Muscle layer of colon (tissue), 2 donors: Measurements from ENCODE around the gene MLXIPL.
"Not testable (repeated sequence)": the region's sequence is repeated elsewhere in the genome, so short reads cannot be mapped to it uniquely, and the experiment has no call there.

Source experiments
- H3K27ac ChIP-seq: one replicate; pipeline ENCODE4 v1.7.0; 2013; ENCODE audit warnings: low read depth, mild to moderate bottlenecking, low read length, moderate library complexity
- H3K27me3 ChIP-seq, 2 donors: one replicate each; pipeline ENCODE4 v1.7.0; 2013; ENCODE audit warnings: low read length in 2 of 2, mild to moderate bottlenecking in 2 of 2; ENCODE audit not compliant: insufficient read depth in 2 of 2, control insufficient read depth in 1 of 2
- H3K36me3 ChIP-seq: one replicate; pipeline ENCODE4 v1.7.0; 2013; ENCODE audit warnings: mild to moderate bottlenecking, low read length; ENCODE audit not compliant: insufficient read depth
- H3K4me1 ChIP-seq: one replicate; pipeline ENCODE4 v1.7.0; 2013; ENCODE audit warnings: mild to moderate bottlenecking, low read length; ENCODE audit not compliant: insufficient read depth
- H3K4me3 ChIP-seq, 2 donors: one replicate each; pipeline ENCODE4 v1.7.0; 2013; ENCODE audit warnings: low read length in 2 of 2, low read depth in 1 of 2, mild to moderate bottlenecking in 1 of 2, moderate library complexity in 1 of 2
- H3K9ac ChIP-seq: one replicate; pipeline ENCODE4 v1.7.0; 2013; ENCODE audit warnings: low read length
- H3K9me3 ChIP-seq: one replicate; pipeline ENCODE4 v1.7.0; 2013; ENCODE audit warnings: mild to moderate bottlenecking, low read length
- donor health status: abdominal sarcoma.
- donor health status: Adenocarcinoma of cecum.

Gene MLXIPL

DNA sequence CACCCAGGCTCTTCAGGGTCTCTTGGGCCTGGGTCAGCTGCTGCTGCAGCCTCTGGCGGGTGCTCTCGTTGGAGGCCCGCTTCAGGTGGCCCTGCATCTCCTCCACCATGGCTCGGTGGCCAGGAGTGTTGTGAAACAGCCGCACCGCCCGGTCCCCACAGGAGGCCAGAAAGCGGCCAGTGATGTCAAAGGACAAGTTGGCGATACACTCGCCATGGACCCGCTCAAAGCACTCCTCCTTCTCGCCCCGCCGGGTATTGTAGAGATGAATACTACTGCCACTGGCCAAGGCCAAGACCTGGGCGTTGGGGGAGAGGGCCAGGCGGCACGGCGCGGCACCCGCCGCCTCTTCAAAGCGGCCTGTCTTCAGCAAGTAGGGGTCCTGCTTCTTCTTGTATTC lies 53.8 kb downstream of the MLXIPL start:
- Histone ChIP-seq H3K9ac (no peak overlapping the region), H3K27me3 (no peaks in the 10 kb centered on the region), H3K4me1 (no peaks in the 10 kb centered on the region), H3K36me3 (peaks cover 53% of the 10 kb centered on the region), H3K27ac (no peak overlapping the region), H3K4me3 (no peak overlapping the region), H3K9me3 (no peaks in the 10 kb centered on the region)

DNA sequence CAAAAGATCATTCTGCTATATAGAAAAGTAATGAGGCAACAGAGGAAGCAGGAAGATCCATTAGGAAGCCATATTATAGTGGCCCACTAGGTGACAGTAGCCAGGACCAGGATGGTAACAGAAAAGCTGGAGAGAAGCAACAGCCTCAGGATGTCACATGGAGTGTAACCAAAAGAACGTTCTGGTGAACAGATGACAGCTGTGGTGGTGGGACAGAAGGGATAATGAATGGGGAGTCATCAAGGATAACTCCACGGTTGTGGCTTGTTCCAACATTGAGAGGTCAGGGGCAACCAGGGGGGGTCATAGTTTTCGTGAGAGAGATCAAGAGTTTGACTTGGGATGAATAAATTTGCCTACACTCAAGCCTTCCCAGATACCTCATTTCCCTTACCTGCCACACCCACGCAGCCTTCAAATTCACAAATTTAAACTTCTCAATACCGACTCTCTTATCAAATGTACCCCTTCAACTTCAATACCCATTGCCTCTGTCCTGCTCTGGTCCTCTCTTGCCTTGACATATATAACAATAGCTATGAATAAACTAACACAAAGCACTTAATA lies 55.2 kb downstream of the MLXIPL start:
- Histone ChIP-seq H3K4me3 (no peak overlapping the region), H3K27me3 (no peaks in the 10 kb centered on the region), H3K36me3 (peaks cover 48% of the 10 kb centered on the region), H3K4me1 (no peaks in the 10 kb centered on the region), H3K9me3 (no peaks in the 10 kb centered on the region), H3K27ac (no peak overlapping the region), H3K9ac (no peak overlapping the region)

DNA sequence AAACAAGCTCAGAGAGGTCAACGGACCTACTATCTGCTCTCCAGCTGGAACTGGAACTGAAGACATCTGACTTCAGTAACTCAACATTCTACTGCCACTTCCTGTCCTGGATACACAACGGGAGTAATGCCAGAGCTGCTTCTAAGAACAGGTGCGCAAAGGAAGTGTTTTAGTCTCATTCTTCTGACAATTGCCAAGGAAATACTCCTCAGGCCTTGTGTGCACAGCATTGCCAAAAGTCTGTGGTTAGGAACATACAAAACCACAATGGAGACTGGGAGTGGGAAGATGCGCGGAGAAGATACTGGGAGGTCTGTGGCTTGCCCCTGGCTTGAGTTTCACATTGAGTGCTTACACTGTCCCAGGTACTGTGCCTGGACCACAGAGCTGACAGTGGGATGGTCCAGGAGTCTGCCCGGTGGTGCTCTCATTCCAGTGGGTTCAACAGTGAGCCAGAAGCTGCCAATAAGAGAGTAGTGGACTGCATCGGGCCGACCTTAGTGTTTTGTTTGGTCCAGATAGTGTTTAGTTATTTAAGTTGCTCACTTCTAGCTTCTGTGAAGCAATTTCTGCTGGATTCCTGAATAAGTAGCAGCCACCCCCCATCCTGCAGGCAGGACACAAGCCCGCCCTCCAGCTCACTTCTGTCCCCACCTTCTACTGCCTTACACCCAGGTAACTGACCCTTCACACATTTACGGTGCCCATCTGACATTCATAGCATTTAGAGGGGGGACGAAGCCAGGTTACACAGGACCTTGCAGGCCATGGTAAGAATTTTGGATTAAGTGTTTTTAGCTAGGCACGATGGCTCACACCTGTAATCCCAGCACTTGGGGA lies 56.3 kb downstream of the MLXIPL start:
- no peaks in the 10 kb centered on the region for H3K9me3 ChIP-seq
- H3K9ac ChIP-seq: no peak overlapping the region
- H3K4me1 ChIP-seq: no peaks in the 10 kb centered on the region
- no peak overlapping the region for H3K27ac ChIP-seq
- no peak overlapping the region for H3K4me3 ChIP-seq
- H3K36me3 ChIP-seq: peaks cover 37% of the 10 kb centered on the region
- H3K27me3 ChIP-seq: no peaks in the 10 kb centered on the region

DNA sequence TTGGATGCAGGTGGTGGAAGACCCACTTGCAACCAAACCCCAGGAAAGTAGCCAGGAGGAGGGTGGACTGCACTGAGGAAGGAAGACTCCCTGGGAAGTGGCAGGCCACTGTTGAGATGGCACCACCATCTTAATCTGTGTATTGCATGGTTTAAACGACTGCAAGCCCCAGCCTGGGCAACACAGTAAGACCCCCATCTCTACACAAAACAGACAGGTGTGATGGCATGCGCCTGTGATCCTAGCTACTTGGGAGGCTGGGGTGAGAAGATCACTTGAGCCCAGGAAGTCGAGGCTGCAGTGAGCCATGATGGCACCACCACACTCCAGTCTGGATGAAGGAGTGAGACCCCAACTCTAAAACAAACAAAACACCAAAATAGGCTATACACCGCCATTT lies 57.2 kb downstream of the MLXIPL start:
- Histone ChIP-seq H3K4me3 (no peak overlapping the region), H3K9me3 (no peaks in the 10 kb centered on the region), H3K4me1 (no peaks in the 10 kb centered on the region), H3K27ac (no peak overlapping the region), H3K27me3 (no peaks in the 10 kb centered on the region), H3K9ac (no peak overlapping the region), H3K36me3 (peaks cover 28% of the 10 kb centered on the region)

DNA sequence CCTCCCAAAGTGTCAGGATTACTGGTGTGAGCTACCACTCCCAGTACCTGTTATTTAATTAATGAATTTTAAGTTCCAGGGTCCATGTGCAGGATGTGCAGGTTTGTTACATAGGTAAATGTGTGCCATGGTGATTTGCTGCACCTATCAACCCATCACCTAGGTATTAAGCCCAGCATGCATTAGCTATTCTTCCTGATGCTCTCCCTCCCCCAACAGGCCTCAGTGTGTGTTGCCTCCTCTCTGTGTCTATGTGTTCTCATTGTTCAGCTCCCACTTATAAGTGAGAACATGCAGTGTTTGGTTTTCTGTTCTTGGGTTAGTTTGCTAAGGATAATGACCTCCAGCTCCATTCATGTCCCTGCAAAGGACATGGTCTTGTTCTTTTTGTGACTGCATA lies 57.9 kb downstream of the MLXIPL start:
- not testable (repeated sequence) for H3K9ac ChIP-seq, H3K27ac ChIP-seq, H3K4me1 ChIP-seq, H3K4me3 ChIP-seq, H3K27me3 ChIP-seq, H3K9me3 ChIP-seq
- peaks cover 22% of the 10 kb centered on the region for H3K36me3 ChIP-seq

DNA sequence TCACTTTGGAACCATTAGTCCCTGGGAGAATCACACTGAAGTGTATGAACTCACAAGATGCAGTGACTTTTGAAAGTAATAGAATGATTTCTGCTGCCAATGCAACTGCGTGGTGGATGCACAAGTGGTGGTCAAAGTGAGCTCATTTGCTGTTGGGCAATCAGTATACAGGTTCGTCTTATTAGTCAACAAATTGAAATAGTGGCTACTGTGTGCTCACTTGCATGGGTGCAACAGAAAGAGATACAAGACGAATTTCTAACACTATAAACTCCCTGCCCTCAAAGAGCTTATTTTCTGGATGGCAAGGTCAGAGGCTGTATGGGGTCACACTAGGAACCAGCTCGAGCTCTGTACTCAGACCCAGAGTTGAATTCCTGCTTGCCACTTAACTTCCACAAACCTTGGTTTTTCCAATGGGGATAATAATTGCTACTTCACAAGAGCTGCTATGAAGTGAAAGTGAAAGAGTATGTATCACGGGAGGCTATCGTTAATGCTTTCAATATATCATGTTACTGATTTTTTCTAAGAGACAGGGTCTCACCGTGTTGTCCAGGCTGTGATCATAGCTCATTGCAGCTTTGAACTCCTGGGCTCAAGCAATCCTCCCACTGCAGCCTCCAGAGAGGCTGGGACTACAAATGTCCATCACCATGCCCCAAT lies 58.5 kb downstream of the MLXIPL start:
- Histone ChIP-seq H3K27ac (no peak overlapping the region), H3K27me3 (no peaks in the 10 kb centered on the region), H3K9me3 (no peaks in the 10 kb centered on the region), H3K4me1 (no peaks in the 10 kb centered on the region), H3K9ac (no peak overlapping the region), H3K4me3 (peak overlapping the region in 1 of 2 donors; percentile 39), H3K36me3 (peaks cover 16% of the 10 kb centered on the region)

DNA sequence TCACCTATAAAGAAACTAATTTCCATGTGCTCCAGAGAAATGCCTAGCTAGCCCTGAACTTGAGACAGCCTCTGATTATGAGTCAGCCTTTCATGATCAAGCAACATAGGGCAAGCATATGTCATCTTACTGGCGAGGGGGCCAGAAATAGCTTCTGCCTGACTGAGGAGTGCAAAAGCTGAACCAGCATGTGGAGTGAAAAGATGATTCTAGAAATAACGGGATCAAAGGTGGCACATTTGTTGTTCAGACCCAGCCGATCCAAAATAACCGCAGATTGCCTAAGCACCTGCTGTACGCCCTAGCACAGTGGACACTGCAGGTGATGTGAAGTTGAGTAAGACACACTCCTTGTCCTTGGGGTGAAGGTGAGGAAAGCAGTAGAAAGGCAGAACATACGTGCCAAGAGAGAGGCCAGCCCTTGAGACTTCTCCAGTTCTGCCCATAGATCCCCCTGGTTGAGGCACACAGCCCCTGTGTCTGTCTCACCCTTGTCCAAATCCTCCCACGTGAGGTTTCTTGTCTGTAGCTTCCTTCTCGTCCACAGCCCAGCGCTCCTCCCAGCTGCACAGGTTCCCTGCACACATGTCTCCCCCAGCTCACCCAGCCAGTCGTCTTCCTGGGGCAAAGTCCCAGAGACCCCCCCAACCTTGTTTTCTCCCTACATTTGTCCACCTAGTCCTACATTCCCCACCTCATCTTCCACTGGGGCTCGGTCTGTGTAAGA lies 64.0 kb downstream of the MLXIPL start:
- Histone ChIP-seq H3K9ac (no peak overlapping the region), H3K4me3 (no peak overlapping the region), H3K27ac (no peak overlapping the region), H3K36me3 (no peaks in the 10 kb centered on the region), H3K9me3 (no peaks in the 10 kb centered on the region), H3K4me1 (peaks cover 12% of the 10 kb centered on the region), H3K27me3 (no peaks in the 10 kb centered on the region)

DNA sequence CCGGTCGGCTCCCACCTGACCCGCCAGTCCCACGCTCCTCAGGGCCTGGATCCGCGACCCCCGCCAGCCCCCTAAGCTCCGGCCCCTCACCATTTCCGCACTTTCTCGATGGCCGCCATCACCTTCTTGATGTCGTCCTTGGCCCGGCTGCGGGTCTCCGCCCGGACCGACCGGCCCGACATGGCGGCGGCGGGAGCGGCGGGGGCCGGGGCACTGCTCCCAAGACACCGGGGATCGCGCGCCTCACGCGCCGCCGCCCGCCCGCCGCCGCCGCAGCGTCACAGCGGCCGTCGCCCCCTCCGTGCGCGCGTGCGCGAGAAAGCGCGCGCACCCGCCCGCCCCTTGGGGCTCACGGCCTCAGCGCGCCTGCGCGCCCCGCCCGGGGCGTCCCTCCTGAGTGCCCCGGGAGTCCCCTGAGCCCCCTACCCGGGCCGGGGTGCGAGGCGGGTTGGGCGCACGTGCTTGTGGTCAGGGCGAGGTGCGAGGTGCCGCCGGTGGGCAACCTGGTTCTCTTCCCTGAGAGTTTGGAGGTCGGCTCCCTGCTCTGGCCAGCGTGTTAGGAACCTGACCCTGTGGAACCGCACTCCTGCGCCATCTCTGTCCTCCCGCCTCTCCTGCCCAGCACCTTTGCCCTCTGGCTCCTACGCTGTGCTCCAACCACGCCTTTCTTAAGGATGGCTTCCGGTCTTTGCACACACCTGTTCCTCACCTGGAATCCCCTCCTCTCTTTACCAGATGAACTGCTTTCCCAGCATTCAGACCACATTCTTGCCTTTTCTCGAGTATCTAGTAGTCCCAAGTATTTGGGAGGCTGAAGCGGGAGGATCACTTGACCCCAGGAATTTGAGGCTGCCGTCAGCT lies 66.7 kb downstream of the MLXIPL start, which contains the start of gene BCL7B:
BCL7B (minus strand) TSS at position 294 of the 861 bp plus-strand sequence; CDS start at position 182, 112 bp downstream.
- H3K36me3 ChIP-seq: peaks cover 10% of the 10 kb centered on the region
- peak within 1 kb of the TSS; percentile 95 to 98 for H3K4me3 ChIP-seq
- peak within 1 kb of the TSS; percentile 90 for H3K9ac ChIP-seq
- peak within 1 kb of the TSS; percentile 82 for H3K27ac ChIP-seq
- peaks cover 23% of the 10 kb centered on the region for H3K4me1 ChIP-seq
- no peaks in the 10 kb centered on the region for H3K27me3 ChIP-seq
- H3K9me3 ChIP-seq: no peaks in the 10 kb centered on the region

DNA sequence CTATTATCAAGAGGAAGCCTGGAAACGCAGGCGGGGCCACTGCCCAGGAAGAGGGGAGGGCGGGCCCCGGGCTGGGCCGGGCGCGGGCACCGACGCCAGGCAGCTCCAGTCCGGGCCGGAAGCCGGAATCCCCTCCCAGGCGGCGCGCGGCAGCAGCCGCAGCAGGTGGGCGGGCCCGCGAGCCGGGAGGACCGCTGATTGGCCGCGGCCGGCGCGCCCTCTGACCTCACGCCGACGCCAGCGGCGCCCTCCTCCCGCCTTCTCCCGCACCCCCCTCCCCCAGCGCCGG lies 67.3 kb downstream of the MLXIPL start:
- peaks cover 16% of the 10 kb centered on the region for H3K36me3 ChIP-seq
- no peaks in the 10 kb centered on the region for H3K27me3 ChIP-seq
- peak overlapping the region; percentile 95 to 98 for H3K4me3 ChIP-seq
- peak overlapping the region; percentile 90 for H3K9ac ChIP-seq
- H3K9me3 ChIP-seq: no peaks in the 10 kb centered on the region
- peaks cover 23% of the 10 kb centered on the region for H3K4me1 ChIP-seq
- peak overlapping the region; percentile 43 for H3K27ac ChIP-seq

DNA sequence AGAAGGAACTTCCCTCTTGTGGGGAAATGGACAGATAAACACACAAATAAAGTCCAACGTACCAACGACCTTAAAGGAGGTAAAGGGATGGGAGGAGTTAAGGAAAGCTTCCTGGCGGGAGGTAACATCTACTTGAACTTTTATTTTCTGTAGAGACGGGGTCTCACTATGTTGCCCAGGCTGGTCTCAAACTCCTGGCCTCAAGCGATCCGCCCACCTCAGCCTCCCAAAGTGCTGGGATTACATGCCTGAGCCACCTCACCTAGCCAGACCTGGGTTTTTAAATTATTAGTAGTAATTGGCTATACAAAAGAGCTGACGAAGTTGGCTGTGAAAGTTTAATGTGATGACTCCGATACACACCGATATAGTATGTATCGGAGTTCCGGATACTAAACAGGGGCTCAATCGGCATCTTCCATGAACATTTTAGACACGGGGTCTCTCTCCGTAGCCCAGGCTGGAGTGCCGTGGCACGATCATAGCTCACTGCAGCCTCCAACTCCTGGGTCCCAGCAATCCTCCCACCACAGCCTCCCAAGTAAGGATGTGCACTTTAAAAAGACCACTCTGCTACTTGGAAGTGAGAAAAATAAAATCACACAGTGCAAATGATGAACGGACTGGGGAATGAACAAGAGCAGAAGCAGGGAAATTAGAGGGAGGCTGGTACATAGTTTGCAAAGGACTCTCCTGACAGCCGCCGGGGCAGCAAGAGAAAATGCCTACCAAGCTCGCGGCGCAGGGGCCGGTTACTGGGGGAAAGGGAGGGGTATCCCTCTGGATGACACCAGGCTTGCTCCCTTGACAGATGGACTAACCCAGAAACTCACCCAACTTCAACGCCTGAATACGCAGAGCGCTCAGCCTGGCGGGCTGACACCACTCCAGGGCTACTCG lies 67.9 kb downstream of the MLXIPL start:
- Histone ChIP-seq H3K27ac (peak overlapping the region; percentile 43), H3K36me3 (peaks cover 20% of the 10 kb centered on the region), H3K27me3 (no peaks in the 10 kb centered on the region), H3K4me3 (peak overlapping the region; percentile 53 to 95), H3K9ac (peak overlapping the region; percentile 90), H3K4me1 (peaks cover 23% of the 10 kb centered on the region), H3K9me3 (no peaks in the 10 kb centered on the region)
